Sigmoid colon (tissue), 7 donors: ENCODE measurements around the gene ITPR1. TPM values are rescaled to one million over a fixed set of nuclear protein-coding genes. Genes with fewer than 3 reads are reported as not detected.

Experiments
- DNase-seq: peaks from one replicate; pipeline ENCODE4 v3.0.0-alpha.2; 2019
- H3K27ac ChIP-seq, 4 donors: fragments of 200-600 bp; sonication (generic); one replicate each; pipeline ENCODE4 v1.5.1; 2016 to 2019; ENCODE audit warnings: mild to moderate bottlenecking in 1 of 4
- H3K27me3 ChIP-seq, 3 donors: fragments of 200-600 bp; sonication (generic); one replicate each; pipeline ENCODE4 v1.5.1; 2019; ENCODE audit warnings: mild to moderate bottlenecking in 1 of 3
- H3K36me3 ChIP-seq, 4 donors: fragments of 200-600 bp; sonication (generic); one replicate each; pipeline ENCODE4 v1.5.1; 2016 to 2019
- H3K4me1 ChIP-seq, 4 donors: fragments of 200-600 bp; sonication (generic); one replicate each; pipeline ENCODE4 v1.5.1; 2017 to 2019
- H3K4me3 ChIP-seq, 4 donors: fragments of 200-600 bp; sonication (generic); one replicate each; pipeline ENCODE4 v1.5.1; 2017 to 2019; ENCODE audit warnings: mild to moderate bottlenecking in 2 of 4, moderate library complexity in 1 of 4
- H3K9me3 ChIP-seq, 4 donors: fragments of 200-600 bp in 3 of 4; sonication (generic) in 3 of 4; one replicate each; pipeline versions ENCODE4 v1.5.1 to v1.6.1; 2013 to 2019
- EP300 ChIP-seq, 4 donors: sonication (generic); formaldehyde crosslinking; IDR thresholded peaks; one replicate each; pipeline ENCODE4 v1.6.1; 2017; ENCODE audit warnings: antibody characterized with exemption in 4 of 4
- POLR2A ChIP-seq, 2 donors: fragments of 450-650 bp; IDR thresholded peaks; one replicate each; pipeline ENCODE4 v1.6.1; 2016; ENCODE audit warnings: antibody characterized with exemption in 2 of 2, mild to moderate bottlenecking in 2 of 2, moderate library complexity in 2 of 2
- POLR2AphosphoS5 ChIP-seq, 4 donors: sonication (generic); formaldehyde crosslinking; IDR thresholded peaks; one replicate each; pipeline ENCODE4 v1.6.1; 2017; ENCODE audit warnings: antibody characterized with exemption in 4 of 4
- WGBS, 2 donors: extraction: QIAGEN DNeasy Blood & Tissue Kit; methylation state at CpG; one replicate each; pipeline ENCODE4 v1.1.7; 2013; 5-methylcytosine and 5-hydroxymethylcytosine counted together
- intact Hi-C: fragments of 100-400 bp; cut with DNase I; formaldehyde crosslinking; loops from one replicate; pipeline ENCODE4 v1.15.1; 2023
- polyA plus RNA-seq, 3 donors: library from polyadenylated mRNA; stranded (reverse); fragments of 200-250 nt; gene quantifications; one replicate each; pipeline ENCODE4 v1.2.3, GENCODE V29; 2013
- total RNA-seq, 4 donors: library from RNA; depleted of rRNA; stranded (reverse); fragments of >200 nt; gene quantifications; one replicate each; pipeline ENCODE4 v1.1.0, GENCODE V29; 2016
- TF ChIP-seq, protein P1 (sequence below), 4 experiments: fragments of 450-650 bp in 3 of 4; fragments of 200-600 bp in 1 of 4; IDR thresholded peaks; one replicate each; pipeline ENCODE4 v1.5.1; 2016 to 2019; ENCODE audit warnings: antibody characterized with exemption in 4 of 4, mild to moderate bottlenecking in 3 of 4, moderate library complexity in 2 of 4
- donor health status: healthy with polysubstance abuse.
- donor health status: Bipolar disorder and iron deficiency.
- donor health status: healthy.

Gene ITPR1
- total and polyA plus RNA-seq, 7 donors = 1.4 to 206 (median 111) TPM

DNA sequence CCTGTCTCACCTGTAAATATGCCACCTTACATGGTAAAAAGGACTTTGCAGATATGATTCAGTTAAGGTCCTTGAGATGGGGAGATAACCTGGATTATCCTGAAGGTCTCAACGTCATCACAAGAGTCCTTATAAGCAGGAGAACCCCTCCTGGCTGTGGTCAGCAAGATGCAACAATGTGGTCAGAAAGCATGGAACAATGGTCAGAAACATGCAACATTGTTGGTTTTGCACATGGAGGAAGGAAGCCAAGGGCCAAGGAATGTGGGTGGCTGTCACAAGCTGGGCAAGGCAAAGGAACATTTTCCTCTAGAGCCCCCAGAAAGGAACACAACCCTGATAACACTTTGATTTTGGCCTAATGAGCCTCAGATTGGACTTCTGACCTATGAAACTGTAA lies 16.7 kb upstream of the ITPR1 start:
- H3K36me3 ChIP-seq = no peaks in the 10 kb centered on the region
- H3K27me3 ChIP-seq = no peaks in the 10 kb centered on the region
- DNase-seq = no peak
- H3K9me3 ChIP-seq = no peaks in the 10 kb centered on the region
- TF ChIP-seq POLR2A (IDR thresholded peaks at IDR 0.05) = no peak
- no peak for TF ChIP-seq EP300 (IDR thresholded peaks at IDR 0.05)
- TF ChIP-seq POLR2AphosphoS5 (IDR thresholded peaks at IDR 0.05) = no peak
- TF ChIP-seq, protein P1, sequence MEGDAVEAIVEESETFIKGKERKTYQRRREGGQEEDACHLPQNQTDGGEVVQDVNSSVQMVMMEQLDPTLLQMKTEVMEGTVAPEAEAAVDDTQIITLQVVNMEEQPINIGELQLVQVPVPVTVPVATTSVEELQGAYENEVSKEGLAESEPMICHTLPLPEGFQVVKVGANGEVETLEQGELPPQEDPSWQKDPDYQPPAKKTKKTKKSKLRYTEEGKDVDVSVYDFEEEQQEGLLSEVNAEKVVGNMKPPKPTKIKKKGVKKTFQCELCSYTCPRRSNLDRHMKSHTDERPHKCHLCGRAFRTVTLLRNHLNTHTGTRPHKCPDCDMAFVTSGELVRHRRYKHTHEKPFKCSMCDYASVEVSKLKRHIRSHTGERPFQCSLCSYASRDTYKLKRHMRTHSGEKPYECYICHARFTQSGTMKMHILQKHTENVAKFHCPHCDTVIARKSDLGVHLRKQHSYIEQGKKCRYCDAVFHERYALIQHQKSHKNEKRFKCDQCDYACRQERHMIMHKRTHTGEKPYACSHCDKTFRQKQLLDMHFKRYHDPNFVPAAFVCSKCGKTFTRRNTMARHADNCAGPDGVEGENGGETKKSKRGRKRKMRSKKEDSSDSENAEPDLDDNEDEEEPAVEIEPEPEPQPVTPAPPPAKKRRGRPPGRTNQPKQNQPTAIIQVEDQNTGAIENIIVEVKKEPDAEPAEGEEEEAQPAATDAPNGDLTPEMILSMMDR (IDR thresholded peaks at IDR 0.05) = no peak
- no peaks in the 10 kb centered on the region for H3K4me1 ChIP-seq
- no peak overlapping the region for H3K27ac ChIP-seq
- WGBS, 2 donors = 33 to 64% methylated on average over 1 of the region's 1 CpG
- intact Hi-C loops = no loop called here
- no peak overlapping the region for H3K4me3 ChIP-seq

DNA sequence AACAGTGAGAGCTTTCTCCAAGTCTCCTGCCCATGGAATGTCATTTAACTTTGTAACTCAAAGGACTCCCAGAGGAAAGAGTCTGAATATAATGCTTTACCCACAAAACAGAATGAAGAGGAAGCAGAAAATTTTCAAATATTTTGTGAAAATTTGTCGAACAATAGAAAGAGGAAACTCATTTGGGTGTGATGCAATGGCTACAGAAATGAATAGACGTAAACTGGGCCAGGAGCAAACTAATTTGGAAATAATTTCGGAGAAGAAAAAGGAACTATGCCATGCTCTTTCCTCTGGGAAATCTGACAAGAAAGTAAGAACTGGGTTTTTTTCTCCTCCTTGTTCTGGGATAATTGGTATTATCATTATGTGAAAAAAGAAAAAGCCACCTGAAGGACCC lies 14.9 kb upstream of the ITPR1 start:
- WGBS, 2 donors = 61 to 79% methylated on average over 3 of the region's 3 CpGs
- H3K4me1 ChIP-seq = no peaks in the 10 kb centered on the region
- H3K4me3 ChIP-seq = no peak overlapping the region
- TF ChIP-seq EP300 (IDR thresholded peaks at IDR 0.05) = no peak
- TF ChIP-seq POLR2AphosphoS5 (IDR thresholded peaks at IDR 0.05) = no peak
- TF ChIP-seq POLR2A (IDR thresholded peaks at IDR 0.05) = no peak
- TF ChIP-seq, protein P1 (IDR thresholded peaks at IDR 0.05) = no peak
- H3K27ac ChIP-seq = no peak overlapping the region
- intact Hi-C loops = no loop called here
- H3K27me3 ChIP-seq = no peaks in the 10 kb centered on the region
- no peaks in the 10 kb centered on the region for H3K9me3 ChIP-seq
- H3K36me3 ChIP-seq = no peaks in the 10 kb centered on the region
- no peak for DNase-seq

GRCh38 chr3:4491855-4492207 lies 1.3 kb upstream of the ITPR1 start:
- intact Hi-C loops = loop anchor here (2.0 to 10.0 kb wide), 5 partner anchors 25 to 695 kb away; partner anchors contain the start of genes EDEM1 and SUMF1
- no peak for TF ChIP-seq POLR2A (IDR thresholded peaks at IDR 0.05)
- TF ChIP-seq POLR2AphosphoS5 (IDR thresholded peaks at IDR 0.05) = no peak
- TF ChIP-seq EP300 (IDR thresholded peaks at IDR 0.05) = no peak
- TF ChIP-seq, protein P1 (IDR thresholded peaks at IDR 0.05) = no peak
- Histone ChIP-seq H3K36me3 (no peaks in the 10 kb centered on the region), H3K27ac (peak overlapping the region in 3 of 4 donors; percentile 93 to 96 (median 96)), H3K9me3 (no peaks in the 10 kb centered on the region), H3K27me3 (no peaks in the 10 kb centered on the region), H3K4me3 (peak overlapping the region in 3 of 4 donors; percentile 81 to 85 (median 82)), H3K4me1 (peaks cover 0 to 39% (median 30%) of the 10 kb centered on the region in 4 donors)
- DNase-seq = no peak
- WGBS, 2 donors = 18 to 33% methylated on average over 5 of the region's 5 CpGs

GRCh38 chr3:4492208-4493013 lies 737 bp upstream of the ITPR1 start:
- TF ChIP-seq, protein P1 (IDR thresholded peaks at IDR 0.05) = no peak
- TF ChIP-seq POLR2A (IDR thresholded peaks at IDR 0.05) (peak in 1 of 2 donors; percentile 14), POLR2AphosphoS5 (IDR thresholded peaks at IDR 0.05) (peak; percentile 53 to 84 (median 75)), EP300 (IDR thresholded peaks at IDR 0.05) (peak; percentile 16 to 63 (median 51))
- H3K4me3 ChIP-seq = peak overlapping the region; percentile 76 to 85 (median 82)
- peaks cover 0 to 43% (median 31%) of the 10 kb centered on the region in 4 donors for H3K4me1 ChIP-seq
- H3K9me3 ChIP-seq = no peaks in the 10 kb centered on the region
- 0% methylated on average over 43 of the region's 43 CpGs for whole genome bisulfite sequencing, 2 donors
- no peaks in the 10 kb centered on the region for H3K27me3 ChIP-seq
- H3K36me3 ChIP-seq = no peaks in the 10 kb centered on the region
- peak; percentile 86 for DNase-seq
- peak overlapping the region; percentile 90 to 96 (median 94) for H3K27ac ChIP-seq
- intact Hi-C loops = loop anchor here (2.0 to 10.0 kb wide), 5 partner anchors 26 to 694 kb away; partner anchors contain the start of genes EDEM1 and SUMF1
